Activated CD8-positive, alpha-beta T cell treated with anti-CD3 and anti-CD28 coated beads, Interleukin-2, amount 10 ng/mL, durations not matched to agents 7 days and 5 days (primary cell): ENCODE results near the gene GPR68. TPM values are rescaled to one million over a fixed set of nuclear protein-coding genes. Genes with fewer than 3 reads are reported as not detected.

ENCODE experiments used
- ATAC-seq: fragments of 150-1000 bp; cut with Tn5 transposase; one replicate; pipeline ENCODE4 v1.10.0; 2021; ENCODE audit warnings: moderate library complexity
- CTCF ChIA-PET: fragments of 350-600 bp; sonication (Branson Sonifier 250); formaldehyde crosslinking; loops from one replicate; lab custom pipeline; 2021; ENCODE audit warnings: antibody characterized with exemption; lab: Charles Lee
- POLR2A ChIA-PET: fragments of 350-600 bp; sonication (Branson Sonifier 250); formaldehyde crosslinking; loops from one replicate; lab custom pipeline; 2021; ENCODE audit warnings: antibody characterized with exemption; lab: Charles Lee
- DNase-seq: peaks from one replicate; pipeline ENCODE4 v3.0.0-alpha.2; 2020
- H3K27ac Mint-ChIP-seq: one replicate; pipeline ENCODE4 v1.8.0; 2021; ENCODE audit warnings: mild to moderate bottlenecking, mixed read lengths
- H3K27me3 Mint-ChIP-seq: one replicate; pipeline ENCODE4 v1.8.0; 2021; ENCODE audit warnings: low read depth, mixed read lengths
- H3K36me3 Mint-ChIP-seq: one replicate; pipeline ENCODE4 v1.8.0; 2021; ENCODE audit warnings: low read depth, mixed read lengths
- H3K4me1 Mint-ChIP-seq: one replicate; pipeline ENCODE4 v1.8.0; 2021; ENCODE audit warnings: low read depth, mixed read lengths
- H3K4me3 Mint-ChIP-seq: one replicate; pipeline ENCODE4 v1.8.0; 2021; ENCODE audit warnings: mild to moderate bottlenecking, mixed read lengths
- H3K9me3 Mint-ChIP-seq: one replicate; pipeline ENCODE4 v1.8.0; 2022; ENCODE audit warnings: mixed read lengths; ENCODE audit not compliant: insufficient read depth
- total RNA-seq, 2 experiments: library from RNA; stranded (reverse); gene quantifications; one replicate each; pipeline ENCODE4 v1.2.3, GENCODE V29; 2021

Gene GPR68
- total RNA-seq, 2 experiments from 2014 or later, result 44.6 to 45.3 TPM

- Mint-ChIP-seq H3K27ac (peak overlapping the region; percentile 58), H3K9me3 (no peaks in the 10 kb centered on the region), H3K27me3 (no peaks in the 10 kb centered on the region), H3K4me3 (peak overlapping the region; percentile 87), H3K4me1 (peaks cover 62% of the 10 kb centered on the region), H3K36me3 (peaks cover 90% of the 10 kb centered on the region)
- ATAC-seq (no peak), DNase-seq (no peak)
- ChIA-PET POLR2A (interaction anchor here (0.6 to 9.3 kb wide), 6 partner anchors 11 to 206 kb away, joined by 3 to 541 read pairs (median 4); no protein-coding TSS in a partner anchor), CTCF (interaction anchor here (0.7 to 7.9 kb wide), 5 partner anchors 11 to 62 kb away, joined by 3 to 85 read pairs (median 5); no protein-coding TSS in a partner anchor)
Measured at GRCh38 chr14:91238661-91239060, 5.8 kb downstream of the GPR68 start.

- Mint-ChIP-seq H3K4me1 (peaks cover 65% of the 10 kb centered on the region), H3K4me3 (no peak overlapping the region), H3K27ac (peak overlapping the region; percentile 58), H3K9me3 (no peaks in the 10 kb centered on the region), H3K27me3 (no peaks in the 10 kb centered on the region), H3K36me3 (peaks cover 89% of the 10 kb centered on the region)
- POLR2A ChIA-PET, result interaction anchor here (0.8 to 9.3 kb wide), 3 partner anchors 10 to 206 kb away, joined by 3 to 541 read pairs (median 5); no protein-coding TSS in a partner anchor
- ATAC-seq (no peak), DNase-seq (no peak)
- CTCF ChIA-PET, result interaction anchor here (0.7 to 1.1 kb wide), 2 partner anchors 12 to 61 kb away, joined by 3 read pairs; no protein-coding TSS in a partner anchor
Measured at GRCh38 chr14:91238085-91238484, 6.4 kb downstream of the GPR68 start.

- Mint-ChIP-seq H3K4me1 (peaks cover 71% of the 10 kb centered on the region), H3K27ac (peak overlapping the region; percentile 59), H3K27me3 (no peaks in the 10 kb centered on the region), H3K4me3 (no peak overlapping the region), H3K9me3 (no peaks in the 10 kb centered on the region), H3K36me3 (peaks cover 89% of the 10 kb centered on the region)
- DNase-seq (no peak), ATAC-seq (no peak)
- ChIA-PET CTCF (no interaction called here), POLR2A (no interaction called here)
Measured at GRCh38 chr14:91237219-91237618, 7.3 kb downstream of the GPR68 start.

GRCh38 chr14:91235841-91236240 is 8.7 kb downstream of the GPR68 start:
- Mint-ChIP-seq H3K27me3 (no peaks in the 10 kb centered on the region), H3K36me3 (peaks cover 89% of the 10 kb centered on the region), H3K4me1 (peaks cover 78% of the 10 kb centered on the region), H3K27ac (peak overlapping the region; percentile 79), H3K4me3 (no peak overlapping the region), H3K9me3 (no peaks in the 10 kb centered on the region)
- POLR2A ChIA-PET, result interaction anchor here (4.9 kb wide), 1 partner anchor 8 kb away, joined by 79 read pairs; the partner anchor contains the start of gene GPR68
- DNase-seq (no peak), ATAC-seq (no peak)
- CTCF ChIA-PET, result no interaction called here

- ATAC-seq (no peak), DNase-seq (no peak)
- ChIA-PET POLR2A (interaction anchor here (1.2 to 4.9 kb wide), 2 partner anchors 9 to 11 kb away, joined by 3 to 79 read pairs; partner anchors contain the start of gene GPR68), CTCF (interaction anchor here (1.1 kb wide), 1 partner anchor 58 kb away, joined by 4 read pairs; no protein-coding TSS in a partner anchor)
- H3K27me3 Mint-ChIP-seq, result no peaks in the 10 kb centered on the region
- peaks cover 89% of the 10 kb centered on the region for H3K36me3 Mint-ChIP-seq
- no peak overlapping the region for H3K4me3 Mint-ChIP-seq
- H3K9me3 Mint-ChIP-seq, result no peaks in the 10 kb centered on the region
- peaks cover 79% of the 10 kb centered on the region for H3K4me1 Mint-ChIP-seq
- peak overlapping the region; percentile 16 for H3K27ac Mint-ChIP-seq
Measured at GRCh38 chr14:91234791-91235114, 9.8 kb downstream of the GPR68 start.

GRCh38 chr14:91233936-91234790 is 10.3 kb downstream of the GPR68 start:
- ChIA-PET CTCF (interaction anchor here (1.1 kb wide), 1 partner anchor 57 kb away, joined by 4 read pairs; no protein-coding TSS in a partner anchor), POLR2A (interaction anchor here (0.8 to 4.9 kb wide), 4 partner anchors 10 to 47 kb away, joined by 3 to 79 read pairs (median 4); partner anchors contain the start of gene GPR68)
- Mint-ChIP-seq H3K27ac (peak overlapping the region; percentile 16), H3K4me1 (peaks cover 79% of the 10 kb centered on the region), H3K9me3 (no peaks in the 10 kb centered on the region), H3K36me3 (peaks cover 84% of the 10 kb centered on the region), H3K27me3 (no peaks in the 10 kb centered on the region), H3K4me3 (no peak overlapping the region)
- no peak for DNase-seq
- ATAC-seq, result no peak

GRCh38 chr14:91232603-91233002 is 11.9 kb downstream of the GPR68 start:
- Mint-ChIP-seq H3K36me3 (peaks cover 73% of the 10 kb centered on the region), H3K4me3 (no peak overlapping the region), H3K27me3 (no peaks in the 10 kb centered on the region), H3K27ac (peak overlapping the region; percentile 97), H3K9me3 (no peaks in the 10 kb centered on the region), H3K4me1 (peaks cover 79% of the 10 kb centered on the region)
- DNase-seq (no peak), ATAC-seq (no peak)
- ChIA-PET CTCF (no interaction called here), POLR2A (interaction anchor here (4.9 kb wide), 1 partner anchor 11 kb away, joined by 79 read pairs; the partner anchor contains the start of gene GPR68)

GRCh38 chr14:91232052-91232451 is 12.5 kb downstream of the GPR68 start:
- CTCF ChIA-PET, result interaction anchor here (1.2 kb wide), 1 partner anchor 9 kb away, joined by 3 read pairs; no protein-coding TSS in a partner anchor
- Mint-ChIP-seq H3K9me3 (no peaks in the 10 kb centered on the region), H3K27ac (peak overlapping the region; percentile 97), H3K27me3 (no peaks in the 10 kb centered on the region), H3K4me3 (peak overlapping the region; percentile 75), H3K4me1 (peaks cover 80% of the 10 kb centered on the region), H3K36me3 (peaks cover 71% of the 10 kb centered on the region)
- POLR2A ChIA-PET, result interaction anchor here (4.9 kb wide), 1 partner anchor 12 kb away, joined by 79 read pairs; the partner anchor contains the start of gene GPR68
- DNase-seq (no peak), ATAC-seq (no peak)

- CTCF ChIA-PET, result interaction anchor here (1.2 kb wide), 1 partner anchor 9 kb away, joined by 3 read pairs; no protein-coding TSS in a partner anchor
- DNase-seq (no peak), ATAC-seq (no peak)
- no peaks in the 10 kb centered on the region for H3K27me3 Mint-ChIP-seq
- no peaks in the 10 kb centered on the region for H3K9me3 Mint-ChIP-seq
- H3K4me3 Mint-ChIP-seq, result peak overlapping the region; percentile 75
- POLR2A ChIA-PET, result interaction anchor here (4.9 kb wide), 1 partner anchor 12 kb away, joined by 79 read pairs; the partner anchor contains the start of gene GPR68
- H3K36me3 Mint-ChIP-seq, result peaks cover 73% of the 10 kb centered on the region
- peak overlapping the region; percentile 97 for H3K27ac Mint-ChIP-seq
- H3K4me1 Mint-ChIP-seq, result peaks cover 83% of the 10 kb centered on the region
Measured at GRCh38 chr14:91231446-91231845, 13.1 kb downstream of the GPR68 start.

GRCh38 chr14:91230397-91231035 is 14.0 kb downstream of the GPR68 start:
- POLR2A ChIA-PET, result interaction anchor here (0.7 to 5.8 kb wide), 5 partner anchors 12 to 53 kb away, joined by 3 to 541 read pairs (median 79); partner anchors contain the start of gene GPR68
- H3K36me3 Mint-ChIP-seq, result peaks cover 74% of the 10 kb centered on the region
- peak overlapping the region; percentile 75 for H3K4me3 Mint-ChIP-seq
- ATAC-seq, result peak; percentile 6
- DNase-seq, result peak; percentile 45
- CTCF ChIA-PET, result interaction anchor here (0.7 to 5.6 kb wide), 4 partner anchors 10 to 54 kb away, joined by 3 to 85 read pairs (median 4); partner anchors contain the start of gene GPR68
- H3K27me3 Mint-ChIP-seq, result no peaks in the 10 kb centered on the region
- peak overlapping the region; percentile 97 for H3K27ac Mint-ChIP-seq
- no peaks in the 10 kb centered on the region for H3K9me3 Mint-ChIP-seq
- H3K4me1 Mint-ChIP-seq, result peaks cover 85% of the 10 kb centered on the region

- Mint-ChIP-seq H3K27me3 (no peaks in the 10 kb centered on the region), H3K4me3 (peak overlapping the region; percentile 75), H3K27ac (peak overlapping the region; percentile 97), H3K4me1 (peaks cover 91% of the 10 kb centered on the region), H3K36me3 (peaks cover 77% of the 10 kb centered on the region), H3K9me3 (no peaks in the 10 kb centered on the region)
- ChIA-PET POLR2A (interaction anchor here (0.7 to 5.8 kb wide), 8 partner anchors 13 to 187 kb away, joined by 3 to 541 read pairs (median 8); partner anchors contain the start of genes CCDC88C and GPR68), CTCF (interaction anchor here (0.9 to 5.6 kb wide), 8 partner anchors 13 to 327 kb away, joined by 3 to 85 read pairs (median 4); partner anchors contain the start of gene GPR68)
- ATAC-seq (peak; percentile 59), DNase-seq (peak; percentile 91)
Measured at GRCh38 chr14:91229743-91230200, 14.7 kb downstream of the GPR68 start.
